HG03066 (cell line): ENCODE data around the gene LDHAL6B.

Experiments
- ATAC-seq: cut with Tn5 transposase; IDR thresholded peaks from one replicate; pipeline ENCODE4 v1.9.1; 2021; ENCODE audit warnings: low read depth; ENCODE audit not compliant: unreplicated experiment

The LDHAL6B gene

GRCh38 chr15:59216911-59217310, 10.3 kb downstream of the LDHAL6B start:
- no peak for ATAC-seq

GRCh38 chr15:59217876-59218498, 11.3 kb downstream of the LDHAL6B start:
- no peak for ATAC-seq

DNA sequence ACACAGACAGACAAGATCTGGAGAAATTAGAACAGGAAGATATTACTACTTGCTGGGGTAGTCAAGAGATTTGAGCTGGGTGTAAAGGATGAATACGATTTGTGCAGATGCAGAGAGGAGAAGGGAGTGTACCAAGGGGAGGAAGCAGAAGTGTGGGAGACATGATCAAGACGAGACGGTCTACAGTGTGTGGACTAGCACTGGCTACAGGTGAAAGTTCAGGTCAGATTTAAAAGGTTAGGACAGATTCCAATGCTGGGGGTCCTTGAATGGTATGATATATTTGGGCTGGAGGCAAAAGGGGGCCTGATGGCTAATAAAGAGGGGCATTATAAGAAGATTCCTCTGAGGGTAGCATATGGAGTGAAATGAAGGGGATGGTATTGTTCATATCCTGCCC, 12.1 kb downstream of the LDHAL6B start:
- no peak for ATAC-seq

- no peak for ATAC-seq
Observed at GRCh38 chr15:59221511-59222505, 15.2 kb downstream of the LDHAL6B start.

- no peak for ATAC-seq
Observed at GRCh38 chr15:59222906-59223550, 16.4 kb downstream of the LDHAL6B start.

DNA sequence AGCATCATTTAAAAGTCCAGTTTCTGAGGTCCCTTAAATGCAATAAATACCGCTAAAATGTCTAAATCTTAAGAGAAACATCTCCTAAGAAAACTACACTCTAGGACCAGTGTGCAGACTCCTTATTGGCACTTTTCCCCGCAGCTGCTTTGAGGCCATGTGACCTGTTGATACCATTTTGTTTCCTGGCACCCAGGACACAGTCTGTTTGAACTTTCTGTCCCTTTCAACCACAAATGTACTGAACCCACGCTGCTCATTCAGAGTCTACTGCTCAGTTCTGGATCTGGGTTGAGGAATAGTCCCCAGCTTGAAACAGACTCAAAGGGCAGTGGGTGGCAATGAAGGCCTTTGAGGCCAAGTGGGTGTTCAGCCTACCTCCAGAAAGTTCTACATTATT, 17.1 kb downstream of the LDHAL6B start:
- ATAC-seq, result no peak

GRCh38 chr15:59224474-59224873, 17.8 kb downstream of the LDHAL6B start:
- ATAC-seq, result no peak

DNA sequence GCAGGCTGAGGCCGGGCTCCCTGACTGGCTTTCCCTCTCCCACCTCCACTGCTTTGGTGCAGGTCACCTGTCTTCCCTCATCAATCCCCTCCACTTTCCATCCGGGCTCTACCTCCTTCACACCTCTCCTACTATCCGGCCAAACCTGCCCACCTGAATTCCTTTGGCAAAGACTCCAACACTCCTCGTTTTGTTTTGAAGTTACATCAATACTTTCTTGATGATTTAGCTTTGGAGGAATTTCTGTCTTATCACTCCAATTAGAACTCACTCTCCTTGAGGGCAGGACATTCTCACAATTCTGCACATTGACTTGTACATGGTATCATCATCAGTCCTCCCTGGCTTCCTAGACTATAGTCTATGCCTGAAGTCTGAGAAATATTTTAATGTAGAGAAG, 20.4 kb downstream of the LDHAL6B start:
- ATAC-seq, result no peak

GRCh38 chr15:59229015-59229414, 22.4 kb downstream of the LDHAL6B start:
- no peak for ATAC-seq

GRCh38 chr15:59229453-59229852, 22.8 kb downstream of the LDHAL6B start:
- ATAC-seq, result no peak

DNA sequence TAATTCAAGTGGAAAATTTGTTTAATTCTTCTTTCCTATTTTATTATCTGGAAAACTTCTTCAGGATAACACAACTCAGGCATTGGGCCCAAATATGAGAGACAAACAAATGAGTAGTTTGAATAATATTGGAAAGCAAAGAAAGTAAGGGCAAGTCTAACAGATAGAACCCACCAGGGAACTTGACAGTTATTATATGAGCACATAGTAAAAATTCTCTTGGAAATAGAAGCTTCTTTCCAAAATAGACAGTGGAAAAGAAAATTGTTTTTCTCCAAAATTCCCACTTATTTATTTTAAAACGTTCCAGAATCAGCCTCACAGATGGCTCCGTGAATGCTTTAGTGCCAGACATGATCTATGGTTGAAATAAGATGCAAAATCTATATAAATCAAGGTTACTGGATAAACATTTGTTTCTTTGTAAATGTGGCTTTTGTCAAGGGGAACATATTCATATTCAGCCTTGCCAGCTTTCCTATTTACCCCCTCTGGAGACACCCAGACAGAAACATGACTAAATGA, 23.9 kb downstream of the LDHAL6B start:
- no peak for ATAC-seq

- ATAC-seq, result no peak
Observed at GRCh38 chr15:59232476-59232875, 25.8 kb downstream of the LDHAL6B start.

- ATAC-seq, result no peak
Observed at GRCh38 chr15:59236394-59236793, 29.8 kb downstream of the LDHAL6B start.

DNA sequence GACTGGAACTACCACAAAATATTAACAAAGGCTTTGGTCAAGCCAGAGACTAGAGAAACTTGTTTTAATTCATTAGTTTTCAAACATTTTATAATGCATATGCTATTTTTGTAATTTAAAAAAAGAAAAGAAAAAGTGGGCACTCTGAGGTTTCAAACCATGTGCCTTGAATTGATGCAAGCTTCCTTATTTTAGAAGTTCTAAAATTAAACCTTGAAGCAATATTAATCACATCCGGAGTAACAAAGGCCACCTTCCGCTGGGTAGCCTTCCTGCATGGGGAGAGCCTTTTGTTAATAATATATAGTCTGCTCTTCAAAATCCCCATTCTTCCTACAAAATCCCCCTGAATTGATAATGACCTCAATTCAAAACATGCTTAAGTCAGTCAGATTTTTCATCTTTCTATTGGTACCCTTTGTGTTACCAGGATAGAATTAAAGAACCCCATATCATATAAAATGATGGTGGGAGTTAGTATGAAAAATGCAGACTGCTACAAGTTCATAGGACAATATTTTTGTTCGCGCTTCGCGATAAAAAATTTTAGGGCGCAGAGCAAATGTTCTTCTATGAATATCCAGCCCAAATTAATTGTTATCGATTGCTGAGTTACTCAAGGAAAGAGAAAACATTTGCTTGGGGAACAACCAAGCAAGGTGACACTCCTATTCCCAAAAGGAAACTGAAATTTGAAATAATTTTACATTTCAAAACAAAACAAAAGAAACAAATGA, 30.6 kb downstream of the LDHAL6B start:
- ATAC-seq, result peak; percentile 55

DNA sequence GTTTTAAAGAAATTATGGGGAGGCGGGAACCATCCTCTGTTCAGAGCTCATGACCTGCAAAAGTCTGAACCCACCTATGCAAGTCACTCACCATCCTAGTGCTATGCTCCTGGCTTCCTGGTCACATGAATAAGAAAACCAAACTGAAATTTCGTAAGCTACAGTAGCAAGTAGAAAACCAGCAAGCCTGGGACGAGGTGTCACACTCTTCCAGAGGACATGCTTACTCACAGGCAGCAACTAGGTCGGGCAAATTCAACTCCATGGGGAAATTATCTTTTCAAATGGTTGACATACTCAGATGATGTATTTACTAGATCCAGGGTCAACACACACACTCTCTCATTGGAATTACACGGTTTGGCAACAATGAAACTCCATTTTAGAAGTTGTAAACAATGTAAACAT, 31.3 kb downstream of the LDHAL6B start:
- ATAC-seq, result peak; percentile 65

DNA sequence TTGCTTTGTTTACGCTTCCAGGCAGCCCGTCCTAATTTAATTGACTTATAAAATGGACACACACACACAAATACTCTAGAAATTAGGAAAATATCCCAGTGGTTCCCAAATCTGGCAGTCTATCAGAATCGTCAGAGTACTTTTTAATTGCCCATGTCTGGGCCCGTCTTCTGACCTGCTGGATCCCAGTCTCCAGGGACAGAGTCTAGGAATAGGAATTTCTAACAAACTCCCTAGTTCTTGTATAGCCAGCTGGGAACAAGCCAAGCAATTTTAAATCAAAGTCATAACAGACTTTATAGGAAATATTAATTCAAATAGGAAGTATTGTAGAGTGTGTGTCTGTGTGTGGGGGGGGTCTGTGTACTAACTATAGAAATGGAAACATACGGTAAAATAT, 33.4 kb downstream of the LDHAL6B start:
- no peak for ATAC-seq

GRCh38 chr15:59242649-59243048, 36.0 kb downstream of the LDHAL6B start:
- ATAC-seq, result no peak

- no peak for ATAC-seq
Observed at GRCh38 chr15:59243622-59244021, 37.0 kb downstream of the LDHAL6B start.

DNA sequence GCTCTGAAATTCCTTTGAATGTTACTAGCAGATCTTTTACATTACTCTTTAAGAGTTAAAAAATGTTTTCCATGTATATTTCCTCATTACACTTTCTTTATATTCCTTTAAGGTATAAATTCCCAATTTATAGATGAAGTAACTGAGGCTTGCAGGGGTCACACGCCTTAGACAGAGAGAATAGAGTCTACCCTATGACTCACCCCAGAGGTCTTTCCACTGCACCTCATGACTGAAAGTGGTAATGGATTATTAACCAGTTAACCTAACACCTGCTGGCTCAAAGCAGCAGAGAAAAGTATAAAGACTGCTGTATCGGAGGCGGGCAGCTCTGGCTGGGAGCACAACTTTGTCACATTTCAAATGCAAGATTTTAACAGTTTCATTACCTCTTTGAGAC, 37.7 kb downstream of the LDHAL6B start:
- peak; percentile 86 for ATAC-seq

DNA sequence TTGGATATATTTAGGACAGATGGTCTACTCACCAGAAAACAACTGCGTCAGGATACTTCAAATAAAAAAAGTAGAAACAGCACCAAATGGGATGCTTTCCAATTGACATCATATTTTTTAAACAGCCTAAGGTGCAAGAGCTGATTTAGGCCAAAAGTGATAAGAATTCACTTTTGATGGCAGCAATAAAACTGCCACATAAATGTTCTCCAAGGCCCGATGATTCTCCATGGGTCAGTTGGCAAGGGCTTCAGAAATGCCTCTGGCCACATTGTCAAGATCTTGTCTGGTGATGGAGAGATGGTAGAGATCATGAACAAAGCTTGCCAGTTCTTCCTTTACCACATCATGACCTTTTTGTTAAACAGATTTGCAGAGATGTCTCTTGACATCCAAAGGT, 38.9 kb downstream of the LDHAL6B start:
- ATAC-seq, result no peak
